ENCODE measurements around the gene GSS. TPM values are rescaled to one million over a fixed set of nuclear protein-coding genes. Genes with fewer than 3 reads are reported as not detected.

Gene GSS
- total and polyA plus RNA-seq, 2 donors = 32.0 to 40.0 TPM

DNA sequence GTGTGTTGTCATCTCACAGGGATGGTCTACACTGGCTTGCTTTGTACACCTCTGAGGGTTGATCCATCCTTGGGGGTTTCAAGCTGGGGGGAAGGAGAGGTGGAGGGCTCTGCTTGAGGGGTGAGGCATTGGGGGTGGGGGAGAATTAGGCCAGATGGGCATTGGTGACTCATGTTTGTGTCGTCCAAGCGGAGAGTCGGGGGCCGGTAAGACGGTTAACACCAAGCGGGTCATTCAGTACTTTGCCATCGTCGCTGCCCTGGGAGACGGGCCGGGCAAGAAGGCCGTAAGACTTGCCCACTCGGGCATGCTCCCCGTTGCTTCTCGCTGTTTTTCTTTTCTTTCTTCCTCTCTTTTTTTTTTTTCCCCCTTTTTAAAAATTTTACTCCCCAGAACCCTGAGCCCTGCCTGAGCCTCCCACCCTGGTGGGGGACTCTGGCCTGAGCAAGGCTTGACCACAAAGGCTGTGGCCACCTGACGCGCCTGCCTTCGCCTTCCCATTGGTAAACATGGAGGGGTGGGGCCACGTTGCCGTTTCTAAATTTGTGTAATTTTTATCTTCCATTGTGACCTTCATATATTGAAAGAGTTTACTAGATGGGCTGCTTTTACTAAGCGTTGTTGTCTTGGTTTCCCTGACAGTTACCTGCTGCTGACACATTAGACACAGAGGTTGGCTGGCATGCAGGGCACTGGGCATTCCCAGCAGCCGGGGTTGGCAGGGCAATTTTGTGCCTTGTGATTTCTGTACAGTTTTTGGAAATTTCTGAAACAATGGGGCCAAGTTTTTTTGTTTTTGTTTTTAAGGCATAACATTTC lies 26.9 kb upstream of the GSS start:
- Histone ChIP-seq H3K4me3 (ENCODE audit: low read length in 2 of 2) (no peak overlapping the region), H3K27ac (ENCODE audit: low read depth in 1 of 2, low read length in 1 of 2) (no peak overlapping the region), H3K9me3 (ENCODE audit: control insufficient read depth in 2 of 2, insufficient read depth in 1 of 2, low read length in 1 of 2) (no peaks in the 10 kb centered on the region), H3K27me3 (ENCODE audit: control insufficient read depth in 2 of 2, insufficient read depth in 1 of 2, low read length in 1 of 2) (peaks cover 0 to 54% of the 10 kb centered on the region in 2 donors), H3K36me3 (ENCODE audit: control insufficient read depth in 2 of 2, insufficient read depth in 2 of 2, low read length in 1 of 2) (no peaks in the 10 kb centered on the region), H3K4me1 (ENCODE audit: control insufficient read depth in 2 of 2, insufficient read depth in 2 of 2, low read length in 2 of 2) (no peaks in the 10 kb centered on the region)
- WGBS = 94% methylated on average over 21 of the region's 21 CpGs
- DNase-seq (ENCODE audit: low read depth in 6 of 9, low spot score in 9 of 9) = no peak

- Histone ChIP-seq H3K36me3 (ENCODE audit: control insufficient read depth in 2 of 2, insufficient read depth in 2 of 2, low read length in 1 of 2) (no peaks in the 10 kb centered on the region), H3K9me3 (ENCODE audit: control insufficient read depth in 2 of 2, insufficient read depth in 1 of 2, low read length in 1 of 2) (no peaks in the 10 kb centered on the region), H3K4me3 (ENCODE audit: low read length in 2 of 2) (no peak overlapping the region), H3K4me1 (ENCODE audit: control insufficient read depth in 2 of 2, insufficient read depth in 2 of 2, low read length in 2 of 2) (peaks cover 0 to 17% of the 10 kb centered on the region in 2 donors), H3K27me3 (ENCODE audit: control insufficient read depth in 2 of 2, insufficient read depth in 1 of 2, low read length in 1 of 2) (peaks cover 0 to 42% of the 10 kb centered on the region in 2 donors), H3K27ac (ENCODE audit: low read depth in 1 of 2, low read length in 1 of 2) (no peak overlapping the region)
- no peak for DNase-seq (ENCODE audit: low read depth in 6 of 9, low spot score in 9 of 9)
- 95% methylated on average over 22 of the region's 22 CpGs for WGBS
These were observed 25.1 kb upstream of the GSS start for GRCh38 chr20:34980543-34981233.

GRCh38 chr20:34979366-34980153 lies 24.0 kb upstream of the GSS start:
- Histone ChIP-seq H3K27me3 (ENCODE audit: control insufficient read depth in 2 of 2, insufficient read depth in 1 of 2, low read length in 1 of 2) (peaks cover 0 to 30% of the 10 kb centered on the region in 2 donors), H3K4me1 (ENCODE audit: control insufficient read depth in 2 of 2, insufficient read depth in 2 of 2, low read length in 2 of 2) (peaks cover 0 to 21% of the 10 kb centered on the region in 2 donors), H3K4me3 (ENCODE audit: low read length in 2 of 2) (no peak overlapping the region), H3K9me3 (ENCODE audit: control insufficient read depth in 2 of 2, insufficient read depth in 1 of 2, low read length in 1 of 2) (no peaks in the 10 kb centered on the region), H3K27ac (ENCODE audit: low read depth in 1 of 2, low read length in 1 of 2) (no peak overlapping the region), H3K36me3 (ENCODE audit: control insufficient read depth in 2 of 2, insufficient read depth in 2 of 2, low read length in 1 of 2) (no peaks in the 10 kb centered on the region)
- WGBS = 82% methylated on average over 42 of the region's 42 CpGs
- DNase-seq (ENCODE audit: low read depth in 6 of 9, low spot score in 9 of 9) = no peak

DNA sequence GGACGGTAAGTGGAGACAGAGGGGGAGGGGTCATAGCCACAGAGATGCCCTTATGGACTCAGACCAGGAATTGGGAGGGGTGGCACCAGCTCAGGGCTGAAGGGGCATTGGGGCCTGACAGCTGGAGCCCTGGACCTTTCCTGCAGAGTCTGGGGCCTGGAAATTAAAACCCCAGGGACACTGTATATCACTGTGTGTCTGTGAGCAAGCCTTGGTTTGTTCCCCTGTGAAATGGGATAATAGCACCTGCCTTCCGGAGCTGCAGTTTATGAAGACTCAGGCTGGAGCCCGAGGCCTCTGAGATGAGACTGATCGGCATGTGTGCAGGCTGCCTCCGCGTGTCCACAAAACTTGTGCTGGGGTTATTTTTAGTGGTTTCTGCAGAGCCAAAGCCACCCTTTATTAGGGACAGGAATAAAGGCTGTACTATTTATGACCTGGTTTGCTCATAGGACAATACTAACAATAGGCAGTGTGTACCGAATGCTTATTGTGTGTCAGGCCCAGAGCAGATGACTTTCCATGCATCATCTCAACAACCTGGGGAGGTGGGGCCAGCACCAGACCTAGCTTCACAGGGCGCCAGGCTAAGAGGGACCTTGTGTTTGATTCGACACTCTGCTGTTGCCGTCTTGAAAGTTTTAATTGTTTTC lies 22.6 kb upstream of the GSS start:
- no peaks in the 10 kb centered on the region for H3K9me3 ChIP-seq (ENCODE audit: control insufficient read depth in 2 of 2, insufficient read depth in 1 of 2, low read length in 1 of 2)
- no peaks in the 10 kb centered on the region for H3K36me3 ChIP-seq (ENCODE audit: control insufficient read depth in 2 of 2, insufficient read depth in 2 of 2, low read length in 1 of 2)
- peaks cover 0 to 21% of the 10 kb centered on the region in 2 donors for H3K4me1 ChIP-seq (ENCODE audit: control insufficient read depth in 2 of 2, insufficient read depth in 2 of 2, low read length in 2 of 2)
- H3K4me3 ChIP-seq (ENCODE audit: low read length in 2 of 2) = no peak overlapping the region
- WGBS = 86% methylated on average over 10 of the region's 10 CpGs
- DNase-seq (ENCODE audit: low read depth in 6 of 9, low spot score in 9 of 9) = no peak
- no peak overlapping the region for H3K27ac ChIP-seq (ENCODE audit: low read depth in 1 of 2, low read length in 1 of 2)
- peaks cover 0 to 17% of the 10 kb centered on the region in 2 donors for H3K27me3 ChIP-seq (ENCODE audit: control insufficient read depth in 2 of 2, insufficient read depth in 1 of 2, low read length in 1 of 2)

DNA sequence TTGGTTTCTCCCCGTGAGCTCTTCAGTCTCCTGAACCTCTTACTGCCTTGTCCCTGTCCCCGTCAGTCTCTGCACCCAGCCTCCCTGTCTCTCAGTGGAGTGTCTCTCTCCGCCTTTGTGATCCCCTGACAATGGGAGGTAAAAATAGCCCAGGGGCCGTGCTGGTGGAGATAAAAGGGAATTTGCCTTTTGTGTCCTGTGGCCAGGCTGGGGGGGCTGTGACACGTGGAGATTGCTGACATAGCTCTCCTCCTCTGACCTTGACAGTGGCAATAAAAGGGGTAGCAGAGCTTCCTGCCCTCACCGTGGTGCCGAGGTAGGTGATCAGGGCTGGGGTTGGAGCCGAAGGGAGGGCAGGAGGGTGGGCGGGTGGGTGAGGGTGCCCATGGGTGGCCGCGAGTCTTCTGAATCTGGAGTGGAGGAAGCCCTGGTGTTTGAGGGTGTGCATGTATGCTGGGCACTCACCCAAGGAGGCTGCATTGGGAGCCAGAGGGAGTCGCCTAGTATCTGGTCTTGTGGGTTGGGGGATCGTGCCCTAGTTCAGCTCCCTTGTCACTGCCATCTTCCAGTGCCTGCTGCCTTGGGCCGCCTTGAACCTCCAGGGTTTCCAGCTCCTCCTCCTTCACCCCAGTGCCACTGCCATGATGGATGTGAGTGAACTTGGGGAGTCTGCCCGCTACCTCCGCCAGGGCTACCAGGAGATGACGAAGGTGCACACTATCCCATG lies 21.9 kb upstream of the GSS start:
- Histone ChIP-seq H3K4me3 (ENCODE audit: low read length in 2 of 2) (no peak overlapping the region), H3K27ac (ENCODE audit: low read depth in 1 of 2, low read length in 1 of 2) (no peak overlapping the region), H3K36me3 (ENCODE audit: control insufficient read depth in 2 of 2, insufficient read depth in 2 of 2, low read length in 1 of 2) (no peaks in the 10 kb centered on the region), H3K4me1 (ENCODE audit: control insufficient read depth in 2 of 2, insufficient read depth in 2 of 2, low read length in 2 of 2) (peaks cover 0 to 21% of the 10 kb centered on the region in 2 donors), H3K27me3 (ENCODE audit: control insufficient read depth in 2 of 2, insufficient read depth in 1 of 2, low read length in 1 of 2) (peaks cover 0 to 12% of the 10 kb centered on the region in 2 donors), H3K9me3 (ENCODE audit: control insufficient read depth in 2 of 2, insufficient read depth in 1 of 2, low read length in 1 of 2) (no peaks in the 10 kb centered on the region)
- DNase-seq (ENCODE audit: low read depth in 6 of 9, low spot score in 9 of 9) = no peak
- 70% methylated on average over 17 of the region's 17 CpGs for WGBS

DNA sequence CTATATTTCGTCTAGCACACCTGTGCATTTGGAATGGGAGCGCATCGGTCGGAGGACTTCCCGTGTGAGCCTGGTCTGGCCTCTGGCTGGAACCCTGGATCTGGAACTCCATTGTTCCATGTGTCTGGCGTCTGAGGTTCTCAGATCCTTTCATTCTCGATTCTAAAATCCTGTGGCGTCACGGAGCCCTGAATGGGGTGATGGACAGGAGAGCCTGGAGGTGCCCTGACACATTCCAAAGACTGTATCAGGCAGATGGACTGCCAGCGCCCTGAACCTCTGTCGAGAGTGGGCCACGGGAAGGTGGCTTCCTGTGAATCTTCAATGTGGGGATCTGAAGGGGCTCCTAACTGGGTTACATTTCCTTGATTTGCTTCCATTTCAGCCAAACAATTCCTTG lies 20.7 kb upstream of the GSS start:
- Histone ChIP-seq H3K36me3 (ENCODE audit: control insufficient read depth in 2 of 2, insufficient read depth in 2 of 2, low read length in 1 of 2) (no peaks in the 10 kb centered on the region), H3K27me3 (ENCODE audit: control insufficient read depth in 2 of 2, insufficient read depth in 1 of 2, low read length in 1 of 2) (peaks cover 0 to 7% of the 10 kb centered on the region in 2 donors), H3K4me1 (ENCODE audit: control insufficient read depth in 2 of 2, insufficient read depth in 2 of 2, low read length in 2 of 2) (peaks cover 0 to 21% of the 10 kb centered on the region in 2 donors), H3K9me3 (ENCODE audit: control insufficient read depth in 2 of 2, insufficient read depth in 1 of 2, low read length in 1 of 2) (no peaks in the 10 kb centered on the region), H3K27ac (ENCODE audit: low read depth in 1 of 2, low read length in 1 of 2) (no peak overlapping the region), H3K4me3 (ENCODE audit: low read length in 2 of 2) (no peak overlapping the region)
- DNase-seq (ENCODE audit: low read depth in 6 of 9, low spot score in 9 of 9) = no peak
- WGBS = 89% methylated on average over 12 of the region's 12 CpGs

DNA sequence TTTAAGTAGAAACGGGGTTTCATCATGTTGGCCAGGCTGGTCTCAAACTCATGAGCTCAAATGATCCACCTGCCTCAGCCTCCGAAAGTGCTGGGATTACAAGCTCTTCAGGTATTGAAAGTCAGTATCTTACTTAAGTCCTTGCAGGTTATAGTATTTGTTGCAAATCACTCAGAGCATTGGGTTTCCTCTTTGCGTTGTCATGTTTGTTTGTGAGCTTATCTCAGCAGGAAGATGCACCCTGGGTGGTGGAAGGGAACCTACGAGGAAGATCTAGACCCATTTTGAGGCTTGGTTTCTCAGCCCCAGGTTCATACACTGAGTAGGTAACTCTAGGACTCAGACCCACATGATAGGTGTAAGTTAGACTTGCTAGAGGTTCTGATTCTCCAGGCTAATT lies 18.6 kb upstream of the GSS start:
- H3K4me3 ChIP-seq (ENCODE audit: low read length in 2 of 2) = no peak overlapping the region
- no peaks in the 10 kb centered on the region for H3K9me3 ChIP-seq (ENCODE audit: control insufficient read depth in 2 of 2, insufficient read depth in 1 of 2, low read length in 1 of 2)
- no peak for DNase-seq (ENCODE audit: low read depth in 6 of 9, low spot score in 9 of 9)
- no peaks in the 10 kb centered on the region for H3K36me3 ChIP-seq (ENCODE audit: control insufficient read depth in 2 of 2, insufficient read depth in 2 of 2, low read length in 1 of 2)
- H3K27me3 ChIP-seq (ENCODE audit: control insufficient read depth in 2 of 2, insufficient read depth in 1 of 2, low read length in 1 of 2) = peaks cover 0 to 5% of the 10 kb centered on the region in 2 donors
- no peak overlapping the region for H3K27ac ChIP-seq (ENCODE audit: low read depth in 1 of 2, low read length in 1 of 2)
- 88% methylated on average over 4 of the region's 4 CpGs for WGBS
- peaks cover 0 to 21% of the 10 kb centered on the region in 2 donors for H3K4me1 ChIP-seq (ENCODE audit: control insufficient read depth in 2 of 2, insufficient read depth in 2 of 2, low read length in 2 of 2)

- H3K9me3 ChIP-seq (ENCODE audit: control insufficient read depth in 2 of 2, insufficient read depth in 1 of 2, low read length in 1 of 2) = no peaks in the 10 kb centered on the region
- H3K4me3 ChIP-seq (ENCODE audit: low read length in 2 of 2) = no peak overlapping the region
- no peak overlapping the region for H3K27ac ChIP-seq (ENCODE audit: low read depth in 1 of 2, low read length in 1 of 2)
- no peak for DNase-seq (ENCODE audit: low read depth in 6 of 9, low spot score in 9 of 9)
- no peaks in the 10 kb centered on the region for H3K27me3 ChIP-seq (ENCODE audit: control insufficient read depth in 2 of 2, insufficient read depth in 1 of 2, low read length in 1 of 2)
- 93% methylated on average over 10 of the region's 10 CpGs for WGBS
- H3K4me1 ChIP-seq (ENCODE audit: control insufficient read depth in 2 of 2, insufficient read depth in 2 of 2, low read length in 2 of 2) = peaks cover 0 to 14% of the 10 kb centered on the region in 2 donors
- H3K36me3 ChIP-seq (ENCODE audit: control insufficient read depth in 2 of 2, insufficient read depth in 2 of 2, low read length in 1 of 2) = no peaks in the 10 kb centered on the region
These were observed 16.1 kb upstream of the GSS start for GRCh38 chr20:34971561-34972235.

Measured in thymus (tissue), 11 donors.